ENCODE data around the gene LSMEM2.
A peak's percentile ranks its signal among the peaks of the same experiment; 100 is the strongest.
"Not testable (repeated sequence)": the region's sequence is repeated elsewhere in the genome, so short reads cannot be mapped to it uniquely, and the experiment has no call there.

LSMEM2 gene

GRCh38 chr3:50273689-50274065 lies 5.2 kb upstream of the LSMEM2 start:
- TF ChIP-seq GATA1 (IDR thresholded peaks at IDR 0.05; ENCODE audit: low read depth, low read length), result no peak
- no peak for TF ChIP-seq POLR2A (IDR thresholded peaks at IDR 0.05; ENCODE audit: low read length)
- DNase-seq, result no peak

- TF ChIP-seq POLR2A (IDR thresholded peaks at IDR 0.05; ENCODE audit: low read length) (no peak), GATA1 (IDR thresholded peaks at IDR 0.05; ENCODE audit: low read depth, low read length) (no peak)
- DNase-seq, result peak; percentile 82 to 91
These were observed 4.3 kb upstream of the LSMEM2 start for GRCh38 chr3:50274371-50275104.

DNA sequence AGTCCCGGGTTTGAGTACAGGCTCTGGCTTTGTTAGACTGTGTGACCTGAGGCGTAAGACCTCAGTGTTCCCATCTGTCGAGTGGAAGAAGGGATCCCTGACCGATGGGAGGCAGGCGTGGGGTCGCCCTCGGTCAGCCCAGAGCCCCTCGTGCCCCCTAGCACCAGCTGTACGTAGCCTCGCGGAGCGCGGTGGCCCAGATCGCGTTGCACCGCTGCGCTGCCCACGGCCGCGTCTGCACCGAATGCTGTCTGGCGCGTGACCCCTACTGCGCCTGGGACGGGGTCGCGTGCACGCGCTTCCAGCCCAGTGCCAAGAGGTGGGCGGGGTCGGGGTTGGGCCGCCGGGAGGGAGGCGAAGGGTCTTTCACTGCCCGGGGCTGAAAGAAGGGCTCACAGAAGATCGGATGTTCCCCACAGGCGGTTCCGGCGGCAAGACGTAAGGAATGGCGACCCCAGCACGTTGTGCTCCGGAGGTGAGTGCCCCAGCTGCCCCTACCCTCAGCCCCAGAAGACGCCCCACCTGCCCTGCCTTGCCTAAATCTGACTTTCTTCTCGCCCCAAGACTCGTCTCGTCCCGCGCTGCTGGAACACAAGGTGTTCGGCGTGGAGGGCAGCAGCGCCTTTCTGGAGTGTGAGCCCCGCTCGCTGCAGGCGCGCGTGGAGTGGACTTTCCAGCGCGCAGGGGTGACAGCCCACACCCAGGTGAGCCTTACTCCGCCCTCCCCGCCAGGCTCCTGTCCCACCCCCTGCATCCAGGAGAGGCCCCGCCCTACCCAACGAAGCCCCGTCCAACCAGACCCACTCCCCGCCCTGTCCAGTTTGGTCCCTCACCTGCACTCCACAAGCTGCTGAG lies 3.5 kb upstream of the LSMEM2 start:
- no peak for DNase-seq
- TF ChIP-seq POLR2A (IDR thresholded peaks at IDR 0.05; ENCODE audit: low read length) (no peak), GATA1 (IDR thresholded peaks at IDR 0.05; ENCODE audit: low read depth, low read length) (no peak)

DNA sequence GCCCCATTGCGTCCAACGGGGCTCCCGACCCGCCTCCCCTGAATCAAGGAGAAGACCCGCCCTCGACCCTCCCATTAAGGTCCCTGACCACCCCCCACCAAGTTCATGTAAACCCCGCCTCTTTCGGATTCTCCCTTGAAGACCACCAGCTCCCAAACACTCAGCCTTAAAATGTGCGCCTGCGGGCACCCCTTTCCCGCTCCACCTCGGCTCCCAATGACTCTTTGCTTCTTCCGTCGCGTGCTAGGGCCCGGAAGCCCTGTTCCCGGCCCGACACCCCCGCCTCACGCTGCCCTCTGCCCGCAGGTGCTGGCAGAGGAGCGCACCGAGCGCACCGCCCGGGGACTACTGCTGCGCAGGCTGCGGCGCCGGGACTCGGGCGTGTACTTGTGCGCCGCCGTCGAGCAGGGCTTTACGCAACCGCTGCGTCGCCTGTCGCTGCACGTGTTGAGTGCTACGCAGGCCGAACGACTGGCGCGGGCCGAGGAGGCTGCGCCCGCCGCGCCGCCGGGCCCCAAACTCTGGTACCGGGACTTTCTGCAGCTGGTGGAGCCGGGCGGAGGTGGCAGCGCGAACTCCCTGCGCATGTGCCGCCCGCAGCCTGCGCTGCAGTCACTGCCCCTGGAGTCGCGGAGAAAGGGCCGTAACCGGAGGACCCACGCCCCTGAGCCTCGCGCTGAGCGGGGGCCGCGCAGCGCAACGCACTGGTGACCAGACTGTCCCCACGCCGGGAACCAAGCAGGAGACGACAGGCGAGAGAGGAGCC lies 2.7 kb upstream of the LSMEM2 start:
- peak in 1 of 2 experiments; percentile 36 for DNase-seq
- TF ChIP-seq POLR2A (IDR thresholded peaks at IDR 0.05; ENCODE audit: low read length), result no peak
- TF ChIP-seq GATA1 (IDR thresholded peaks at IDR 0.05; ENCODE audit: low read depth, low read length), result no peak

GRCh38 chr3:50276762-50277101 lies 2.2 kb upstream of the LSMEM2 start:
- no peak for DNase-seq
- no peak for TF ChIP-seq GATA1 (IDR thresholded peaks at IDR 0.05; ENCODE audit: low read depth, low read length)
- no peak for TF ChIP-seq POLR2A (IDR thresholded peaks at IDR 0.05; ENCODE audit: low read length)

GRCh38 chr3:50278123-50278879 lies 586 bp upstream of the LSMEM2 start:
- DNase-seq, result no peak
- TF ChIP-seq GATA1 (IDR thresholded peaks at IDR 0.05; ENCODE audit: low read depth, low read length), result no peak
- no peak for TF ChIP-seq POLR2A (IDR thresholded peaks at IDR 0.05; ENCODE audit: low read length)

GRCh38 chr3:50279255-50280016 lies 549 bp downstream of the LSMEM2 start:
- TF ChIP-seq GATA1 (IDR thresholded peaks at IDR 0.05; ENCODE audit: low read depth, low read length), result no peak
- TF ChIP-seq POLR2A (IDR thresholded peaks at IDR 0.05; ENCODE audit: low read length), result no peak
- DNase-seq, result no peak

DNA sequence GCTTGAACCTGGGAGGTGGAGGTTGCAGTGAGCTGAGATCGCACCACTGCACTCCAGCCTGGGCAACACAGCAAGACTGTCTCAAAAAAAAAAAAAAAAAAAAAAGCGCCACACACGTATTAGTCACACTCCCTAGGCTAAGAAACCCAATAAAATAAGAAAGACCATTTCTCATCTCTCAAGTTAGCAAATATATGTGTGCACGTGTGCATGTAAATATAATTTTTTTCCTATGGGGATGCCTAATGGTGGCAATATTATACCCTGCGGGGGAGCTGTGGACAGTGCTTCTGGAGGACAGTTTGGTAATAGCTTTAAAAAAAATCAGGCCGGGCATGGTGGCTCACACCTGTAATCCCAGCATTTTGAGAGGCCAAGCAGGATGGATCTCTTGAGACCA lies 5.2 kb downstream of the LSMEM2 start:
- not testable (repeated sequence) for DNase-seq

- no peak for DNase-seq
- TF ChIP-seq POLR2A (IDR thresholded peaks at IDR 0.05; ENCODE audit: low read length), result no peak
- no peak for TF ChIP-seq GATA1 (IDR thresholded peaks at IDR 0.05; ENCODE audit: low read depth, low read length)
These were observed 7.7 kb downstream of the LSMEM2 start for GRCh38 chr3:50286322-50287227.

DNA sequence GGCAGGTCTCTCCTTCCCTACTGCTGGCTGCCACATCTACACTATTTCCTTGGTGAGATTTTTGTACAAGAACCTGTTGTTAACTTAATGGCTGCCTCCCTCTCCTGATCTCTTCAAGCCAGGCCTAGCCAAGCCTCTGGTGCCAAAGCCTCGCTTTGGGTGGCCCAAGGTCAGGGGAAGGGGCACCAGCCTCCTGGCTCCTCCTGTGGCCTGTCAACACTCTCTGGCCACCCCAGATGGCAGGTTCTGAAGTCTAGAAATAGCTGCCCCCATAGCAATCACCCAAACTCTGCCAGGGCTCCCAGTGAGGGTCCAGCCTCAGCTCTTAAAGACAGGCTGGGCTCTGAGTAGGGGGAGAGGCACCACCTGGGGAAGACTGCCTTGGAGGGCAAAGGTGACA lies 8.4 kb downstream of the LSMEM2 start:
- no peak for DNase-seq
- TF ChIP-seq POLR2A (IDR thresholded peaks at IDR 0.05; ENCODE audit: low read length) (no peak), GATA1 (IDR thresholded peaks at IDR 0.05; ENCODE audit: low read depth, low read length) (no peak)

DNA sequence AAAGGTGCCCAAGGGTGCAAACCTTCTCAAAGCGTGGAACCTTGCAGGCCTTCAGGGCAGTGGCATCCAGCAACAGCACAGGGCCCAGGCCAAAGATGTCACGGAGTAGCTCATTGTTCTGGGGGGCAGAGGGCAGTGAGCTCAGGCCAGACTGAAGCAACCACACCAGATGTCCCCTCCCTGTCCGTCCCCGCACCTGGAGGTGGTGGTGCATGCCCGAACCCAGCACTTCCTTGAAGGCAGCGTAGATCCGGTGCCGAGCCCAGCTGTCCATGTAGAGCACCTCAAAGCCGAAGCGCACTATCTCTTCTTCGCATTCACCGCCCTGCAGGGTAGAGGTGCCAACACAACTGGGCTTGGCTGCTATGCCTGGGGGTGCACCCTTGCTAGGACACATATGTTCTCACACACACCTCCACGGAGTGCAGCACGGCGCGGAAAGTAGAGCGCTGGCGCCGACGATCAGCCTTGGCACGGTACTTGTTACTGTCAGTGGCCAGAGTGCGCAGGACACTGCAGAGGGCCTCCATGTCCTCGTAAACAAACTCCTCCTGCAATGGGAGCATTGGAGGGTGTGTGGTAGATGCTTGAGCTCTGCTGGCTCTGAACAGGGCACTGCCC lies 9.6 kb downstream of the LSMEM2 start:
- DNase-seq, result no peak
- TF ChIP-seq GATA1 (IDR thresholded peaks at IDR 0.05; ENCODE audit: low read depth, low read length) (no peak), POLR2A (IDR thresholded peaks at IDR 0.05; ENCODE audit: low read length) (no peak)

- TF ChIP-seq GATA1 (IDR thresholded peaks at IDR 0.05; ENCODE audit: low read depth, low read length) (no peak), POLR2A (IDR thresholded peaks at IDR 0.05; ENCODE audit: low read length) (no peak)
- no peak for DNase-seq
These were observed 10.2 kb downstream of the LSMEM2 start for GRCh38 chr3:50289130-50289529.

All from erythroblast (primary cell).